Activated CD8-positive, alpha-beta memory T cell treated with anti-CD3 and anti-CD28 coated beads for 36 hours (primary cell): ENCODE measurements around the gene CXorf66. TPM values are rescaled to one million over a fixed set of nuclear protein-coding genes. Genes with fewer than 3 reads are reported as not detected.
"Not testable (repeated sequence)": the region's sequence is repeated elsewhere in the genome, so short reads cannot be mapped to it uniquely, and the experiment has no call there.

ENCODE experiments used
- CTCF ChIA-PET: fragments of 350-600 bp; sonication (Branson Sonifier 250); formaldehyde crosslinking; loops from one replicate; lab custom pipeline; 2021; ENCODE audit warnings: antibody characterized with exemption; lab: Charles Lee
- POLR2A ChIA-PET: fragments of 350-600 bp; sonication (Branson Sonifier 250); formaldehyde crosslinking; loops from one replicate; lab custom pipeline; 2021; ENCODE audit warnings: antibody characterized with exemption; lab: Charles Lee
- total RNA-seq, 2 experiments: library from RNA; stranded (reverse); gene quantifications; one replicate each; pipeline ENCODE4 v1.2.3, GENCODE V29; 2021

The CXorf66 gene
- total RNA-seq, 2 experiments from 2014 or later: not detected

DNA sequence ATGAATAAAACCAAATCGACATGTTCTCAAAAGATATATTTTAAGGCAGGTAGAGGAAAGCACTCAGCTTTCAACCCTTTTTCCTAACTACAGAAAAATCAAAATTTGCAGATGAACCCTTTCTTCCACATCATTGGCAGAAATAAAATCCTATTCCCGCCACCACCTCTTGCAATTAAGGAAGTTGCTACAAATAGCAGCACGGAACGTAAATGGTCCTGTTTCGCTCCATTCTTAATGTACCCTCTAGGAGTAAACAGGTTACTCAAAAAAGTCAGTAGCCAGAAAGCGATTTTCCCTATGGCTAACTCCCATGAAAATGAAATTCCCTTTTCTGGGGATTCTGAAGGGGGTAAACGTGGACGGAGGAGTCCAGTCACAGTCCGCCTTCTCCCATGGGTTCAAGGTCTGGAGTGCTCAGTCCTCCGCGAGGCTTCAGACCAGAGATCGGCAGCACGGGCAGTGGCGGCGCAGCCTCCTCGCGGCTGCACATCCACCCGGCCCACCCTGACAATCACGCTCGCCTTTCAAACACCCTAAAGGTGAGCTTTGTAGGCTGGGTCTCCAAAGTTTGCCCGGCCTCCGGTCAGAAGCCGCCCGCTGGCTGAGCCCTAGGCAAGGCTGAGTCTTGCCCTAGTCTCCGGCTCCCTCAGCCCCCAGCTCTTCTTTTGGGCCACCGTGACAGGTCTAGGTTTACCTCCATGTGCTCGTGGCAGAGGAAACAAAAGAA is 34.2 kb downstream of the CXorf66 start:
- ChIA-PET CTCF (no interaction called here), POLR2A (interaction anchor here (0.5 to 0.6 kb wide), 2 partner anchors 61 to 100 kb away, joined by 4 to 5 read pairs; no protein-coding TSS in a partner anchor)

DNA sequence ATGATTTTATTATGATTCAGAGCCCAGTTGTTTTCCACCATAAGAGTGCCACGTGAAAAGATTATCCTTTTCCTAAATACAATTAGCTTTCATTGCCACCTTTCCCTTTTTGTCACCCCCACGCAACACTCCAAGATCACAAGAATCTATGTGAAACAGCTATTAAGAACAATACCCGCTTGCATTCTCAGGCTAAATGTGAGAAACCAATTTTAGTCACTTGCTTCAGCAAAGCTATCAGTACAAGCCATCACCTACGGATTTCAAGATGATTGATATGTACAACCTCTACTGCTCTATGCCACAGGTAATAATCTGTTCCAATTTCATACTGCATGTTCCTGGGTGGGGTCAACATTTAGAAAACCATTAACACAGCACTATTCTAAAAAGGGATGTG is 34.9 kb downstream of the CXorf66 start:
- POLR2A ChIA-PET: no interaction called here
- CTCF ChIA-PET: no interaction called here

DNA sequence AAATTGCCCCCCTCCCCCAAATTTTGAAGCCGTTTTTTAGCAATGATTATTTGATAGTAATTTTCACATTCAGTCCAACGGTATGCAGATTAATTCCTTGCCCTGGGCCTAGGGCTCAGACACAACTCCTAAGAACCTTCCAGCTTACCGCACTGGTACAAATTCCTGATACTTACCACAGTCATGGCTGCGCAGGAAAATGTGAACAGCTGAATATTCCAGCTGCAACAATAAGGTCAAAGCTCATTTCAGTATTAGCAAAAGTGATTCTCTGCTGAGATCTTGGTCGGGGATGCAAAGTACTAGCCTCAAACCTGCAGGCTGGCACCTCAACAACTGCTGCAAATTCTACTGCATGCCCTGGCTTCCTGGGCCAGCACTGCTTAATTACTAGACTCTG is 35.4 kb downstream of the CXorf66 start:
- ChIA-PET CTCF (no interaction called here), POLR2A (no interaction called here)

DNA sequence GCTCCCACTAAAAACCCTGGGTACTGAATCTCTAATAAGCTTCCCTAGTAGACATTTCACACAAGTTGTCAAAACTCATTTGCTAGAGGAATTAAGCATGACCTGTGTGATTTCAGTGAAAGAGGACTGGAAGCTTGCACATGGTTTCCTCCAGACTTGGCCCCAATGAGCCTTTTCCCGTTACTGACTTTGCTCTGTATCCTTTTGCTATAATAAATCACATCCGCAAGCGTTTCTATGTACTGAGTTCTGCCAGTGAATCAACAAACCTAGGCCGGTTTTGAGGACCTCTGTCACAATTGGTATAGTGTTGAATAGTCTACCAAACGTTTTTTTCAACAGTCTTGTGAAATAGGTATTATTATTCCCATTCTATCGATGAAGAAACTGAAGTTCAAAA is 40.6 kb downstream of the CXorf66 start:
- ChIA-PET POLR2A (no interaction called here), CTCF (no interaction called here)

DNA sequence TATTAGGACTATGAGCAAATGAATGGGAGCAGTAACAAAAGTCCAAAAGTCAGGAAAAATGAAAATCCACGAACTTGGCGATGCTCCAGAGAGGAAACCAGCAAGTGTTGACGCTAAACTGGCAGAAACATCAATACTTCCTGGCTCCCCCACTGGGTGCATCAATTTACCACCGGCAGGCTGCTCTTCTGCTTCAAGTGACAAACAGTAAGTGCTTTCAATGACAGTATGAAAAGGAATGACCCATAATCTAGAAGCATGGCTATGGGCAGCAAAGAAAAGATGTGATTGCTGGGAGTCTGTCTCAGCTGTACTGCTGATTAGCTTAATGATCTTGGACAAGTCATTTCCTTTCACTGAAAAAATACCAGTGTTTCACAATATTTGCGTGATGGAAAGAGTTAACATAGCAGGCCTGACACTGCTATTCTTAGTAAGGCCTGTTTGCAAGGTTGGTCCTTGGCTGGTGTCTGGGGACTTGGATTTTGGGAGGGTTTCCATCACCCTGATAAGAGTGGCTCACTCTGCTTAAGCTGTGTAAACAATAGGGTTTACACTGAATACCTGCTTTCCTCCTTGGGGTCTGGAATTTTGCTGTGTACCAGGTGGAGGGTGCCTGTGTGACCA is 41.1 kb downstream of the CXorf66 start:
- POLR2A ChIA-PET: no interaction called here
- CTCF ChIA-PET: no interaction called here

DNA sequence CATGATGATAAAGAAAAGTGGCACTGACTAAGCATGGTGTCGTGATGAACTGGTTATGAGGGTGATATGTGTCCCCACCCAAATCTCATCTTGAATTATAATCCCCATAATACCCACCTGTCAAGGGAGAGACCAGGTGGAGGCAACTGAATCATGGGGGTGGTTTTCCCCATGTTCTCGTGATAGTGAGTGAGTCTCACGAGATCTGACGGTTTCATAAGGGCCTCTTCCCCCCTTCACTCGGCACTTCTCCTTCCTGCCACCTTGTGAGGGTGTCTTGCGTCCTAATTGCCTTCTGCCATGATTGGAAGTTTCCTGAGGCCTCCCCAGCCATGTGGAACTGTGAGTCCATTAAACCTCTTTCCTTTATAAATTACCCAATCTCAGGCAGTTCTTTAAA is 44.2 kb downstream of the CXorf66 start:
- CTCF ChIA-PET, POLR2A ChIA-PET: not testable (repeated sequence)

DNA sequence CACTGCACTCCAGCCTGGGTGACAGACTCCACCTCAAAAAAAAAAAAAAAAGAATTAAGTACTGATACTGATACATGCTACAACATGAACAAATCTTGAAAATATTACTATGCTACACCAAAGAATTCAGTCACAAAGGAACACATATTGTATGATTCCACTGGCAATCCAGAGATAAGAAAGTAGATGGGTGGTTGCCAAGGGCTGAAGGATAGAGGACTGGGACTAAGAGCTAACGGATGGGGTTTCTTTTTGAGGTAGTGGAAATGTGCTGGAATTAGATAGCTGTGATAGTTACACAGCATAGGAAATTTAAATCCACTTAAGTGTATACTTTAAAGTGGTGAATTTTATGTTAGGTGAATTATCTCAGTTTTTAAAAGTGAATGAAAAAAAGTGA is 45.0 kb downstream of the CXorf66 start:
- CTCF ChIA-PET: interaction anchor here (0.8 kb wide), 1 partner anchor 12 kb away, joined by 3 read pairs; no protein-coding TSS in a partner anchor
- POLR2A ChIA-PET: no interaction called here

DNA sequence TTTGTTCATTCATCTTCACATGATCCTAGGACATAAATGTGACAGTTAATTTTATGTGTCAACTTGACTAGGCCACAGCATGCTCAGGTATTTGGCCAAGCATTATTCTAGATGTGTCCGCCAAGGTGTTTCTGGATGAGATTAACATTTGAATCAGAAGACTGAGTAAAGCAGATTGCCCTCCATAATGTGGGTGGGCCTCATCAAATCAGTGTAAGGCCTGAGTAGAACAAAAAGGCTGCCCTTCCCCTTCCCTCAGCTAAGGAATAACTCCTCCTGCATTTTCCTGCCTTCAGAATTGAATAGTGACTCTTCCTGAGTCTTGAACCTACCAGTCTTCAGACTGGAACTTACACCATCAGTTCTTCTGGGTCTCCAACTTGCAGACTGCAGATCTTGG is 50.9 kb downstream of the CXorf66 start:
- ChIA-PET POLR2A (no interaction called here), CTCF (no interaction called here)

DNA sequence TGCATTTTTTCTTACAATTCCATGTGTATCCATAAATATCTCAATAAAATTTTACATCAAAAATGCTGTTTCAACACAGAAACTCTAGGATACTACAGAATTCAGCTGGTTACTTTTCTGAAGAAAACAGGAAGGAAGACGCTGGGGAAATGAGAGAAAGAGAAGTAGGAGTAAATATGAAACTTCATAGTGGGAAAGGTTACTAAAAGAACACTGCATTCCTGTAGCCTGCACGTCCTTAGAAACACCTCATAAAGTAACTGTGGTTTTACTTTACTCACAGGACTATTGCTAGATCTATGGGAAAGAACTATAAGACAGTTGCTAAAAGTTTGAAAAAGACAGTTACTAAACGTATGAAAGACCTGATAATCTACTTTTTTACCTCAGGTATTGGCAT is 55.6 kb downstream of the CXorf66 start:
- ChIA-PET POLR2A (no interaction called here), CTCF (interaction anchor here (0.7 kb wide), 1 partner anchor 402 kb away, joined by 3 read pairs; no protein-coding TSS in a partner anchor)

DNA sequence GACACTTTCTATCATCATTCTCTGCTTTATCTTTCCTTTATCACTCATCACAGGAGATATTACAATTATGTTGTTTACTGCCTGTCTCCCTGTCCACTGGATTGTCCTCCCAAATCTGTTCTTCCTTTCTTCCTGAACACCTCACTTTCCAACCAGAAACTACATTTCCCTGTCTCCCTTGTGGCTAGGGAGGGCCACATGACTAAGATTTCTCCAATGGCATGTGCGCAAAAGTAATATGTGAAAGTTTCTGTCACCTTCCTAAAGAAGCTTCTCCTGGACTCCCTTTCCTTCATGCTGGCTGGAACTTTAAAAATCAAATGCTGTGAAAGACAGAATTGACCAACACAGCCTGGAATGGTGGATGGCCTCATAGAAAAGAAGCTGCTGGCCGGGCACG is 58.2 kb downstream of the CXorf66 start:
- POLR2A ChIA-PET: no interaction called here
- CTCF ChIA-PET: no interaction called here

DNA sequence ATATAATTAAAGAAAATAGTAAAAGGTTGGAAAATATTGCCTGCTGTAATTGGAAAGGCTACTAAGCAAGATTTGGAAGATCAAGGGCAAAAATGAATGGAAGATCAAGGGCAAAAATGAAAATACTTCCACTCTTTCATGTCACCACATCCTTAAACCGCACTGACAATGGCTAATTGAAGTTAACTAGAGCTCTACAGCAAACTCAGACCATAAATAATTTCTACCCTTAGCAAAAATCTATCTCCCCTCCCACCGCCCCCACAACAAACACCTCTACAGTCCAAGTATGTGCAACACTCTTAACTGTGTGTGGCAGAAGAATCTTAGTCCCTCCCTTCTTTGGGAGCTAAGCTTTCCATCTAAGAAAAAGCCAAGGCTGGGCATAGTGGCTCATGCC is 59.6 kb downstream of the CXorf66 start:
- ChIA-PET CTCF (no interaction called here), POLR2A (interaction anchor here (0.6 kb wide), 1 partner anchor 13 kb away, joined by 3 read pairs; no protein-coding TSS in a partner anchor)

Other genes with a start within 250 kb of the CXorf66 start
- gene ATP11C, start 32.5 kb downstream of the CXorf66 start, total RNA-seq: 10 to 100 TPM; 18.6 to 20.2 TPM